Activated CD8-positive, alpha-beta memory T cell treated with anti-CD3 and anti-CD28 coated beads, Interleukin-2, amount 50 U/mL, for 1 hour (primary cell): ENCODE data around the gene UBE3D.
"Not testable (repeated sequence)": the region's sequence is repeated elsewhere in the genome, so short reads cannot be mapped to it uniquely, and the experiment has no call there.

Source experiments
- DNase-seq: peaks from one replicate; pipeline ENCODE4 v3.0.0-alpha.2; 2020; ENCODE audit errors: extremely low read depth

The UBE3D gene

DNA sequence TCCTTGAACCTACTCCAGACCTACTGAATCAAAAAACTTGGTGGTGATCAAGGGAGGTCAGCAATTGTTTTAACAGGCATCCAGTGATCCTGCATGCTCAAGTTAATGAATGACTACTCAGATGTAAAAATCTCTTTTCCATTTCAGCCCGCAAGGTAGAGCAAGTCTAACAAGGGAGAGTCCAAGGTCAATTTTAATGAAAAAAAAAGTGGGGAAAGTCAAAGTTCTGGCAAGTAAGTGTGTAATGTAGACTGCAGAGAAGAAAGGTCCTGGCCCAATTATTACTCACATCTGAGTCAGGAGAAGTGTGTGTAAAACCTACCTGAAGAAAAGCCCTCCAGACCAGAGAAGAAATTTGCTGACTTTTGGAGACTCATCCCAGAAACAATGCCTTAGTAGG, 193.5 kb downstream of the UBE3D start:
- no peak for DNase-seq

DNA sequence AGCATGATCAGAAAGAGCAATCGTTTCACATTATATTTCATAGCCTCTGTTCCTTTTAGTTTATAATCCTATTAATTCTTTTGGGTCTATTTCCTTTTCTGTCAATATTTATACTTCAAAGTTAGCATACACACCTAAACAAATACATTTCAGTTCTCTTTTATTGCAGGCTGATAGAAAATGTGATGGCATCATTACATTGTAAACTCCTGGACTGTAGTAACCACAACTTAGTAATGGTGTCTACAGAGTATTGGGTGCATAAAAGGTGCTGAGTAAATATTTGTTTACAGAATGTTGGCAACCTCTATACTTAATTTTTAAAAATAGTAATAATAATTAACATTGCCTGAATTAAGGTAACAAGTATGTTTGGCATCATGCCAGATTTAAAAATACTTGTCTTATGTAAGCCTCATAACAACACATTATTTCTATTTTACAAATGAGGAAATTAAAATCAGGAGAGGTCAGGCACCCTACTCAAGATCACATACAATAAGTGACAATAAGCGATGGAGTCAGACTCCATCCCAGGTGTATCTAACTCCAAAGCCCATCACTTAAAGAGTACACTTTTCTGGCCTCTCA, 195.0 kb downstream of the UBE3D start:
- DNase-seq = no peak

DNA sequence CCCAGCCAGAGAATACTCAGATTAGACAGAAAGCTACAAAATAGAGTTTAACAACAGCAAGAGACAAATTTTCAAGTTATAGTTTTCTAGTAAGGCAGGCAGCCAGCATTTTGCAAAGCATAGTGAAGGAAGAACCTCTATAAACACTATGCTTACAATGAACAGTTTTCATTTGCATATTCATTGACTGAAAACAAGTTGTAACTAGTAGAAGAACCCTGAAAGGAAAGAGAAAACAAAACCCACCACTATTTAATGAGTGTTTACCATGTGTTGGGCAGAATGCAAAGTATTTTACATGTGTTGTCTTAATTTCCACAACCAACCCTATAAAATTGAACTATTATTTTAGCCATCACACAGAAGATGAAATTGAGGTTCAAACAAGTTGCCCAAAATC, 196.1 kb downstream of the UBE3D start:
- DNase-seq = no peak

- DNase-seq = no peak
Measured at GRCh38 chr6:82867946-82868345, 197.7 kb downstream of the UBE3D start.

- no peak for DNase-seq
Measured at GRCh38 chr6:82866446-82866845, 199.2 kb downstream of the UBE3D start.

DNA sequence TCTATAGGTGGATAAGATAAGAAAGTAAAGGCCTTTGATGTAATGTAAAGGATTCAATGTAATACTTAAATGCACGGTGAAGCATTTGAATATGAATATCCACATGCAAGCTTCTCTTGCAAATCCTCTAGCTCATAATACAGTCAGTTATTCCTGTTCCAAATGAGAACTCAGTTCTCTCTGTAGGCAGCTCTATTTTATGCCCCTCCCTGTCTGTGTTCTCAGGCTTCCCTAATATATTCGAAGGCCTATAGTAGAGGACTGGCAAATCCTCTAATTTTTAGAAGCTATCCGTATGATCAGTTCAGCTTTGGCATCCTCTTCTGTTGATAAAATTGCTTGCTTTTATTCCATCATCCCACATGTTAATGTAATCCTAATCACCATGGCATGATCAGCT, 200.2 kb downstream of the UBE3D start:
- DNase-seq = no peak

DNA sequence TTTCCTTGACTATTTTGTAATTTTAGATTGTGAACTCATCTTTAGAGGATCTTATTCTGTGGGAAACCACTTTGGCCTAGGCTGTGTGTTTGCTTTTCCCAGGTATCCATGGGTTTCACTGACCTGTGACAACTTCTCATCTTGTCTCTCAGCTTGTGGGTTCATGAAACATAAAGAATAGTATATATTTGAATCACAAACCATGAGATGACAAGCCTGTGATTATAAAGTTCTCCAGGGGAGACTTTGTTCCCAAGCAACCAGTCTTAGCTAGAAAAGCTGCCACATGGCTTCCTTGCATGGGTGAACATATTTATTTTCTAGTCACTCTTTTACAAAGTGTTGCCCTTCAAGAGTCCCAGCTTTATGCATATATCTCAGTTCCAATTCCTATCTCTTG, 201.9 kb downstream of the UBE3D start:
- no peak for DNase-seq

- DNase-seq = no peak
Measured at GRCh38 chr6:82862543-82862942, 203.1 kb downstream of the UBE3D start.

DNA sequence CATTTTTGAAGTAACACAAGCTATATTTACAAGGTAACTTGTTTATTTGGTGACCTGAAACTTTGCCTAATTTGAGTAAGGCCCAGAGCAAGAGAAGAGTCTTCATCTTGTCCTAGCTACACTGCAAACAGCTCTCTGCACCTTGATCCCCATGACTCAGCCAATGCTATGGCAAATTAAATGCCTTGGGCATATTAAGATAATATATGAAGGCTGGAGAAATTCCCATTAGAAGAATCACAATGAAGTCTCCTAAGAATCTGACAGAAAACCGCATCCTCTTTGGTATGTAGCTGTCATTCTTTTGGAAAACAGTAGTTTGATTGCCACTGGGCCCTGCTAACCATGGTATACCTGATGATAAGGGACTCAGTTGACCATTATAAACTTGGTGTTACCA, 204.5 kb downstream of the UBE3D start:
- DNase-seq = no peak

GRCh38 chr6:82856077-82856476, 209.6 kb downstream of the UBE3D start:
- DNase-seq = not testable (repeated sequence)

DNA sequence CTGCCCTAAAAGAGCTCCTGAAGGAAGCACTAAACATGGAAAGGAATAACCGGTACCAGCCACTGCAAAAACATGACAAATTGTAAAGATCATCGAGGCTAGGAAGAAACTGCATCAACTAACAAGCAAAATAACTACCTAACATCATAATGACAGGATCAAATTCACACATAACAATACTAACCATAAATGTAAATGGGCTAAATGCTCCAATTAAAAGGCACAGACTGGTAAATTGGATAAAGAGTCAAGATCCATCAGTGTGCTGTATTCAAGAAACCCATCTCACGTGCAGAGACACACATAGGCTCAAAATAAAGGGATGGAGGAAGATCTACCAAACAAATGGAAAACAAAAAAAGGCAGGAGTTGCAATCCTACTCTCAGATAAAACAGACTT, 212.7 kb downstream of the UBE3D start:
- not testable (repeated sequence) for DNase-seq

GRCh38 chr6:82843291-82843885, 222.3 kb downstream of the UBE3D start:
- no peak for DNase-seq

DNA sequence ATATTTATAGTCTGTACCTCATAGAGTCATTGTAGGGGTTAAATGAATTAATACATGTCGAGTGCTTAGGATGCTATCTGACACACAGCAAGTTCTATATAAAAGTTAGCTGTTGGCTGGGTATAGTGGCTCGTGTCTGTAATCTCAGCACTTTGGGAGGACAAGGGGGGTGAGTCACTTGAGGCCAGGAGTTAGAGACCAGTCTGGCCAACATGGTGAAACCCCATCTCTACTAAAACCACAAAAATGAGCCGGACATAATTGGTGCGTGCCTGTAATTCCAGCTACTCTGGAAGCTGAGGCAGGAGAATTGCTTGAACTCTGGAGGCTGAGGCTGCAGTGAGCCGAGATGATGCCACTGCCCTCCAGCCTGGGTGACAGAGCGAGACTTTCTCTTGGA, 222.9 kb downstream of the UBE3D start:
- DNase-seq = no peak
